ENCODE results near the gene CUEDC1.

DNA sequence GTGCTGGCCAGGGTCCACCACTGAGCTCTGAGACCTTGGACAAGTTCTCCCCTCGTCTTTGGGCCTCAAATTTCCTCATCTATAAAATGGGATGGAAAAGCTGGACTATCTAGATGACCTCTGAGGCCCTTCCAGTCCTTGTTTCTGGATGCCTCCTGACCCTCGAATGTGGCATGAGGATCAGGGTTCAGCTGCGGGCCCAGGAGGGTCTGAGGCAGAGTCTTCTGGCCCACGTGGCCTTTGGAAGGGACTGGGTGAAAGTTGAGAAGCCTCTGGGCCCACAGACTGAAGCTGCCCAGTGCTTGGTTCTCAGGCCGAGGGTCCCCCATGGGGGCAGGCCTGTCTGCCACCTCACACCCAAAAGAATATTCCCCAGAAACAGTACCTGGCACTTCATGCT is 88.5 kb downstream of the CUEDC1 start:
- TF ChIP-seq POLR2AphosphoS5 (IDR thresholded peaks at IDR 0.05; ENCODE audit: low read depth, low read length): no peak
- no peak for TF ChIP-seq POLR2A (IDR thresholded peaks at IDR 0.05; ENCODE audit: low read depth, low read length)
- no peak for TF ChIP-seq PAX5 (IDR thresholded peaks at IDR 0.05; ENCODE audit: insufficient read depth, low read length, severe bottlenecking)
- no peak for TF ChIP-seq TAF1 (IDR thresholded peaks at IDR 0.05; ENCODE audit: low read depth, low read length)
- no peak for TF ChIP-seq SPI1 (IDR thresholded peaks at IDR 0.05; ENCODE audit: low read depth, low read length)
